ENCODE results near the gene NAALADL2. TPM values are rescaled to one million over a fixed set of nuclear protein-coding genes. Genes with fewer than 3 reads are reported as not detected.

Gene NAALADL2
- total RNA-seq, 1 experiment from 2014 or later: 1.6 TPM

DNA sequence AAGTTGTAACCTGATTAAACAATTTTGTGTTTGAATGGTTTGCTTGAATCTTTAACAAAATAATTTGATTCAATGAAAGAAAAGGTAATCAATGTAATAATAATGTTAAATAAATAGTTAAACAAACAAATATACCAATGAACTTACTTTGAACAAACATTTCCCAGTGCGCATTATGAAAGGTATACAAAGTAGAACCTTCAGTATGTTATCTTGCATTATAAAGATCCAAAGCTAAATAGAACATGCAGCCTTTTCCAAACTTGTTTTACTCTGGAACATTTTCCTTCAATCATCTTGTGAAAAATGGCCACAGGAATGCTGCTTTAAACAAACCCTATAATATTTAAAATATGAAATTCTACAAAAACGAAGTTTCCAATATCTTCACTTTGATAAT lies 620.0 kb downstream of the NAALADL2 start:
- Histone ChIP-seq H4K20me1 (ENCODE audit: control insufficient read depth, insufficient read depth, insufficient read length) (no peaks in the 10 kb centered on the region), H4K91ac (ENCODE audit: insufficient read length, low read depth, low read length) (no peak overlapping the region), H2BK12ac (ENCODE audit: insufficient read length, low read depth, low read length) (no peak overlapping the region), H2AK5ac (ENCODE audit: insufficient read length, low read length) (no peak overlapping the region), H3K23ac (ENCODE audit: insufficient read length, low read depth, low read length) (no peak overlapping the region), H3K4me2 (ENCODE audit: insufficient read depth, insufficient read length, low read length) (no peak overlapping the region), H2BK5ac (ENCODE audit: insufficient read length, low read length) (no peak overlapping the region), H2BK15ac (ENCODE audit: low read depth, low read length) (no peak overlapping the region), H3K4ac (ENCODE audit: low read depth, low read length) (no peak overlapping the region), H3K9me3 (ENCODE audit: control insufficient read depth, low read depth, low read length) (no peaks in the 10 kb centered on the region), H4K8ac (replicated peaks; ENCODE audit: insufficient read length, low read depth, low read length) (no peak overlapping the region), H3K27me3 (ENCODE audit: insufficient read depth, low read length) (no peaks in the 10 kb centered on the region), H2AFZ (ENCODE audit: low read length) (no peak overlapping the region), H3K79me2 (ENCODE audit: insufficient read depth, low read length) (no peaks in the 10 kb centered on the region), H3K23me2 (ENCODE audit: insufficient read length, low read depth, low read length, poor library complexity, severe bottlenecking) (no peaks in the 10 kb centered on the region), H4K5ac (ENCODE audit: insufficient read length, low read depth, low read length) (no peak overlapping the region), H3K27ac (ENCODE audit: insufficient read length, low read depth, low read length) (no peak overlapping the region), H3K56ac (ENCODE audit: insufficient read length, low read depth, low read length) (no peak overlapping the region), H3K18ac (ENCODE audit: insufficient read length, low read depth, low read length) (no peak overlapping the region), H3K79me1 (ENCODE audit: insufficient read depth, low read depth, low read length, poor library complexity, severe bottlenecking) (no peaks in the 10 kb centered on the region), H3T11ph (ENCODE audit: low read length) (no peak overlapping the region), H3K14ac (ENCODE audit: insufficient read depth, low read length) (no peak overlapping the region), H3K9ac (ENCODE audit: extremely low read depth, insufficient read length, low read length) (no peak overlapping the region), H2BK120ac (ENCODE audit: low read depth, low read length, poor library complexity, severe bottlenecking) (no peak overlapping the region), H3K4me1 (ENCODE audit: insufficient read depth, low read length) (no peaks in the 10 kb centered on the region), H2BK20ac (ENCODE audit: low read depth, low read length, poor library complexity, severe bottlenecking) (no peak overlapping the region)
- peaks cover 2% of the 10 kb centered on the region in 2 experiments; a peak in 1 of 4 replicates for H3K4me1 Mint-ChIP-seq
- no peak overlapping the region for H3K27ac Mint-ChIP-seq
- H3K4me3 Mint-ChIP-seq: no peak overlapping the region
- no CpG with 5 or more reads among the region's 2 CpGs for WGBS (ENCODE audit: extremely low coverage, insufficient read length, low lambda C conversion rate)
- DNase-seq: no peak
- H3K27me3 Mint-ChIP-seq (ENCODE audit: low read depth): no peaks in the 10 kb centered on the region
- TF ChIP-seq, protein P1, sequence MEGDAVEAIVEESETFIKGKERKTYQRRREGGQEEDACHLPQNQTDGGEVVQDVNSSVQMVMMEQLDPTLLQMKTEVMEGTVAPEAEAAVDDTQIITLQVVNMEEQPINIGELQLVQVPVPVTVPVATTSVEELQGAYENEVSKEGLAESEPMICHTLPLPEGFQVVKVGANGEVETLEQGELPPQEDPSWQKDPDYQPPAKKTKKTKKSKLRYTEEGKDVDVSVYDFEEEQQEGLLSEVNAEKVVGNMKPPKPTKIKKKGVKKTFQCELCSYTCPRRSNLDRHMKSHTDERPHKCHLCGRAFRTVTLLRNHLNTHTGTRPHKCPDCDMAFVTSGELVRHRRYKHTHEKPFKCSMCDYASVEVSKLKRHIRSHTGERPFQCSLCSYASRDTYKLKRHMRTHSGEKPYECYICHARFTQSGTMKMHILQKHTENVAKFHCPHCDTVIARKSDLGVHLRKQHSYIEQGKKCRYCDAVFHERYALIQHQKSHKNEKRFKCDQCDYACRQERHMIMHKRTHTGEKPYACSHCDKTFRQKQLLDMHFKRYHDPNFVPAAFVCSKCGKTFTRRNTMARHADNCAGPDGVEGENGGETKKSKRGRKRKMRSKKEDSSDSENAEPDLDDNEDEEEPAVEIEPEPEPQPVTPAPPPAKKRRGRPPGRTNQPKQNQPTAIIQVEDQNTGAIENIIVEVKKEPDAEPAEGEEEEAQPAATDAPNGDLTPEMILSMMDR (conservative IDR thresholded peaks at IDR 0.05): no peak
- no peaks in the 10 kb centered on the region for H3K36me3 Mint-ChIP-seq (ENCODE audit: insufficient read depth in 1 of 3, low read depth in 3 of 3)
- H3K9me3 Mint-ChIP-seq: no peaks in the 10 kb centered on the region

Measured in H9 (cell line).